MCF 10A (cell line): Measurements from ENCODE around the gene WFIKKN1. TPM values are rescaled to one million over a fixed set of nuclear protein-coding genes. Genes with fewer than 3 reads are reported as not detected.

Source experiments
- BruUV-seq: library from RNA; stranded (reverse); fragments of 400-500 nt; replicated peaks from 2 replicates; lab custom pipeline; 2021; lab: Mats Ljungman, UMichigan
- CTCF ChIA-PET: fragments of 300-600 bp; sonication (Branson Sonifier 250); formaldehyde crosslinking; extraction: SDS; loops from one replicate; lab custom pipeline; 2021; ENCODE audit warnings: antibody characterized with exemption, inconsistent platforms; lab: Yijun Ruan, JAX
- POLR2A ChIA-PET: fragments of 300-600, 350-650 bp; sonication (Branson Sonifier 250); formaldehyde crosslinking; extraction: SDS; loops from one replicate; lab custom pipeline; 2020; ENCODE audit warnings: antibody characterized with exemption, inconsistent platforms; lab: Yijun Ruan, JAX
- DNase-seq: peaks from one replicate; pipeline ENCODE4 v3.0.0-alpha.2; 2018; ENCODE audit not compliant: unreplicated experiment
- H3K27ac Mint-ChIP-seq: one replicate; pipeline ENCODE4 v1.8.0; 2022; ENCODE audit warnings: mild to moderate bottlenecking, low read depth, mixed read lengths; ENCODE audit not compliant: unreplicated experiment
- H3K27me3 Mint-ChIP-seq: one replicate; pipeline ENCODE4 v1.8.0; 2022; ENCODE audit warnings: mixed read lengths; ENCODE audit not compliant: insufficient read depth, unreplicated experiment
- H3K36me3 Mint-ChIP-seq: one replicate; pipeline ENCODE4 v1.8.0; 2022; ENCODE audit warnings: mild to moderate bottlenecking, moderate library complexity, mixed read lengths; ENCODE audit not compliant: insufficient read depth, unreplicated experiment
- H3K4me1 Mint-ChIP-seq: one replicate; pipeline ENCODE4 v1.8.0; 2022; ENCODE audit warnings: mixed read lengths; ENCODE audit not compliant: insufficient read depth, unreplicated experiment
- H3K4me3 Mint-ChIP-seq: one replicate; pipeline ENCODE4 v1.8.0; 2022; ENCODE audit warnings: mild to moderate bottlenecking, moderate library complexity, mixed read lengths; ENCODE audit not compliant: unreplicated experiment
- H3K9me3 Mint-ChIP-seq: one replicate; pipeline ENCODE4 v1.8.0; 2022; ENCODE audit warnings: mixed read lengths; ENCODE audit not compliant: unreplicated experiment
- intact Hi-C: fragments of 100-400 bp; cut with micrococcal nuclease; formaldehyde crosslinking; loops from 2 replicates; pipeline ENCODE4 v1.14.1; 2022
- total RNA-seq: library from RNA; stranded (reverse); gene quantifications from 2 replicates; pipeline ENCODE4 v1.2.3, GENCODE V29; 2022
- TF ChIP-seq, protein P1 (sequence below): fragments of 200-600 bp; IDR thresholded peaks from one replicate; pipeline ENCODE4 v1.8.0; 2022; ENCODE audit warnings: antibody characterized with exemption, mild to moderate bottlenecking; ENCODE audit not compliant: unreplicated experiment

The WFIKKN1 gene
- total RNA-seq, 1 experiment from 2014 or later, result 0.14 TPM

- no TSS peak for BruUV-seq
- H3K9me3 Mint-ChIP-seq, result no peaks in the 10 kb centered on the region
- H3K27ac Mint-ChIP-seq, result no peak overlapping the region
- DNase-seq, result no peak
- H3K36me3 Mint-ChIP-seq, result peaks cover 48% of the 10 kb centered on the region
- intact Hi-C loops, result no loop called here
- CTCF ChIA-PET, result no interaction called here
- POLR2A ChIA-PET, result interaction anchor here (1.1 kb wide), 1 partner anchor 11 kb away, joined by 3 read pairs; no protein-coding TSS in a partner anchor
- H3K4me1 Mint-ChIP-seq, result peaks cover 20% of the 10 kb centered on the region
- H3K4me3 Mint-ChIP-seq, result no peak overlapping the region
- H3K27me3 Mint-ChIP-seq, result no peaks in the 10 kb centered on the region
- TF ChIP-seq, protein P1, sequence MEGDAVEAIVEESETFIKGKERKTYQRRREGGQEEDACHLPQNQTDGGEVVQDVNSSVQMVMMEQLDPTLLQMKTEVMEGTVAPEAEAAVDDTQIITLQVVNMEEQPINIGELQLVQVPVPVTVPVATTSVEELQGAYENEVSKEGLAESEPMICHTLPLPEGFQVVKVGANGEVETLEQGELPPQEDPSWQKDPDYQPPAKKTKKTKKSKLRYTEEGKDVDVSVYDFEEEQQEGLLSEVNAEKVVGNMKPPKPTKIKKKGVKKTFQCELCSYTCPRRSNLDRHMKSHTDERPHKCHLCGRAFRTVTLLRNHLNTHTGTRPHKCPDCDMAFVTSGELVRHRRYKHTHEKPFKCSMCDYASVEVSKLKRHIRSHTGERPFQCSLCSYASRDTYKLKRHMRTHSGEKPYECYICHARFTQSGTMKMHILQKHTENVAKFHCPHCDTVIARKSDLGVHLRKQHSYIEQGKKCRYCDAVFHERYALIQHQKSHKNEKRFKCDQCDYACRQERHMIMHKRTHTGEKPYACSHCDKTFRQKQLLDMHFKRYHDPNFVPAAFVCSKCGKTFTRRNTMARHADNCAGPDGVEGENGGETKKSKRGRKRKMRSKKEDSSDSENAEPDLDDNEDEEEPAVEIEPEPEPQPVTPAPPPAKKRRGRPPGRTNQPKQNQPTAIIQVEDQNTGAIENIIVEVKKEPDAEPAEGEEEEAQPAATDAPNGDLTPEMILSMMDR, result no peak
Measured at GRCh38 chr16:598823-599739, 31.7 kb upstream of the WFIKKN1 start.

DNA sequence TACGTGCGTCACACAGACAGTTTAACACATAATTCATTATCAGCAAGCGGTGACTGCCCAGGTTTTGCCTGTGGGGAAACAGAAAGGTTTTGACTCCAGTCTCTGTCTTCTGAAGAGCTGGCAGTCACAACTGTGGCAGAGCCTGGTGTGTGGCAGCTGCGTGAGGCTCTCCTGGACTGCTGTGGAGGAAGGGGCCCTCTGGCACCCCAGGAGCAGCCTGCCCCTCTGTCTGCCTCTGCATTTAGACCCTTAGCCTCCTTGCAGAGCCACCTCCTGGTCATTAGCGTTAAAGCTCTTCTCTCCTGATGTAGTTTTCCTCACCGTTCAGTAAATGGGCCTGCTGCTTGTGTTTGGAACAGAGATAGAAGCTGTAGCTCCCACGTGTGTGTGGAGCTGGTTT, 30.0 kb upstream of the WFIKKN1 start:
- Mint-ChIP-seq H3K36me3 (peaks cover 42% of the 10 kb centered on the region), H3K27me3 (no peaks in the 10 kb centered on the region), H3K9me3 (no peaks in the 10 kb centered on the region), H3K27ac (no peak overlapping the region), H3K4me1 (peaks cover 13% of the 10 kb centered on the region), H3K4me3 (no peak overlapping the region)
- POLR2A ChIA-PET, result interaction anchor here (0.9 to 1.7 kb wide), 5 partner anchors 10 to 70 kb away, joined by 3 to 6 read pairs (median 3); no protein-coding TSS in a partner anchor
- no peak for DNase-seq
- intact Hi-C loops, result no loop called here
- BruUV-seq, result no TSS peak
- CTCF ChIA-PET, result interaction anchor here (0.6 to 1.3 kb wide), 5 partner anchors 10 to 1033 kb away, joined by 3 to 5 read pairs (median 3); partner anchors contain the start of gene METTL26
- TF ChIP-seq, protein P1, result no peak

GRCh38 chr16:603933-604332, 26.9 kb upstream of the WFIKKN1 start:
- POLR2A ChIA-PET, result no interaction called here
- Mint-ChIP-seq H3K36me3 (peaks cover 18% of the 10 kb centered on the region), H3K27ac (no peak overlapping the region)

More at GRCh38 chr16:603933-604332, 26.9 kb upstream of the WFIKKN1 start:
- no peaks in the 10 kb centered on the region for H3K27me3 Mint-ChIP-seq
- no peaks in the 10 kb centered on the region for H3K9me3 Mint-ChIP-seq
- BruUV-seq, result no TSS peak
- intact Hi-C loops, result no loop called here
- CTCF ChIA-PET, result no interaction called here
- no peaks in the 10 kb centered on the region for H3K4me1 Mint-ChIP-seq
- TF ChIP-seq, protein P1, result no peak
- no peak for DNase-seq
- no peak overlapping the region for H3K4me3 Mint-ChIP-seq
